ENCODE measurements around the gene PTGES3L.

The PTGES3L gene

GRCh38 chr17:42979511-42980273 lies at the start of gene PTGES3L:
Gene PTGES3L, minus strand, starts transcription at chr17:42980080. Its CDS starts 27 bp downstream, at chr17:42980053.
- peak; percentile 62 for DNase-seq (ENCODE audit: low read depth)

DNA sequence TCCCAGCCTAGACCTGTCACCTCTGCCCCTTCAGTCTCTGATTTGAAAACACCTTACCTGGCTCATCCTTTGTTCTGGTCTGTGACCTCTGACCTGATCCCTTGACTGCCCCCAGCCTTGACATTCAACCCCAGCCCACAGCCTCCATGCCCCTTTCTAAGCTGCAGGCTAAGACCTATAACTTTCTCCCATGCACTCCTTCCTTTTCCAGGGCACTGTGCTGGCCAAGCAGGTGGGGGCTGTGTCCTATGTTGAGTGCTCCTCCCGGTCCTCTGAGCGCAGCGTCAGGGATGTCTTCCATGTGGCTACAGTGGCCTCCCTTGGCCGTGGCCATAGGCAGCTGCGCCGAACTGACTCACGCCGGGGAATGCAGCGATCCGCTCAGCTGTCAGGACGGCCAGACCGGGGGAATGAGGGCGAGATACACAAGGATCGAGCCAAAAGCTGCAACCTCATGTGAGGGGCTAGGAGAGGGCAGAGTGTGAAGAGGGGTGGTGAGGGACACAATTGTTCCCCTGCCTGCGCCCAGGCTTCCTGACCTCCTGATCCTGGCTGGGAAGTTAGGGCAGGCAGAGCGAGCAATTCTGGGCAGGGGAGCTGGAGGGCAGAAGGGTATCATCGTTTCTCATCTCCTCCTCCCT lies 48.5 kb upstream of the PTGES3L start:
- DNase-seq (ENCODE audit: low read depth): no peak

GRCh38 chr17:43027091-43028032 lies 47.5 kb upstream of the PTGES3L start:
- no peak for DNase-seq (ENCODE audit: low read depth)

- no peak for DNase-seq (ENCODE audit: low read depth)
Observed at GRCh38 chr17:43026595-43026994, 46.7 kb upstream of the PTGES3L start.

- DNase-seq (ENCODE audit: low read depth): no peak
Observed at GRCh38 chr17:43025766-43026537, 46.1 kb upstream of the PTGES3L start.

DNA sequence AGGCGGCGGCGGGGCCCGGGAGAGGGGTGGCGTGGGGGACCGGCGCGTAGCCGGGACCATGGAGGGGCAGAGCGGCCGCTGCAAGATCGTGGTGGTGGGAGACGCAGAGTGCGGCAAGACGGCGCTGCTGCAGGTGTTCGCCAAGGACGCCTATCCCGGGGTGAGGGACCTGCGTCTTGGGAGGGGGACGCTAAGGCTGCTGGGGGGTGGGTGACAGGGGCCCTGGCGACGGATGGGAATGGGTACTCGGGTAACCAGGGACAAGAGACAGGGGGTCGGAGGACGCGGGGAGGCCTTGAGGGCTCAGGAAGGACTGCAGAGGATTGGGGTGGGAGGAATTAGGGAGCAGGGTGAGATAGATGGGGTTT lies 45.4 kb upstream of the PTGES3L start:
- no peak for DNase-seq (ENCODE audit: low read depth)

DNA sequence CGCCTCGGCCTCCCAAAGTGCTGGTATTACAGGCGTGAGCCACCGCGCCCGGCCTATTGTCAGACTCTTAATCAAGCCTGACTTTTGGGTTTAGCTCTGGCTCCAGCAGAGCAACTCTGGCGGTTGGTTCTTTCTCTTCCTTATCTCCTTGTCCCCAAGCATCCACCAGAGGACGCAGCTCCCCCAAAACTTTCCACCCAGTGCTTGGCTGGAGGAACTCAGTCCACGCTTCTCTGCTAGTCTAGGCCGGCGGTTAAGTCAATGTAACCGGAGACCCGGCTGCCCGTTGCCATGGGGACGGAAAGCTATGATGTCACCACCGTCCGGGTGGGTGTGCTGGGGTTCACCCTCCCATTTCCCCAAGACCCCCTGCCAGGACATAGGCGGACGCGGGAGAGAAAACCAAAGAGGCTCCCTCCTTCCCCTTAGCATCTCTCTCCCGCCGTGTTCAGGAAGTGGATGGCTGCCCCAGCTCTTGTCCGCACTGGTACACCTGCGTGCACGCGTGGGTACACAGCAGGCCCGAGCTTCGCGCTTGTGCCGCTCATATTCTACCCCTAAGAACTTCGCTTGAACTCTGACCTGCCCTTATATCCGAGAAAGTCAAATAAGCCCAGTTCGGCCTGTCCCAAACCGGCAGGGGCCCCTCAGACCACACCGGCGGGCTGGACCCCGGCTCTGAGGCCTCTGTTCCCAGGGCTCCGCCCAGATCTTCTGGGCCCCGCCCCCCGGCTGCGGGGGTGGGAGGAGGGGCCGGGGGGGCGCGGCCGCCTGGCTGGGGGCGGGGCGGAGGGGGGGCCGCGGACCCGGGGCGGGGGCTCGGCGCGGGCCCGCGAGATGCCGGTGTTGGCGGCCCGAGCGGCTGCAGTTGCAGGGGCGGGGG lies 44.8 kb upstream of the PTGES3L start, which contains the start of gene RND2:
Gene RND2, plus strand, starts transcription at position 825 of the 883 bp plus-strand sequence. CDS start 117 bp downstream, outside the sequence.
- peak; percentile 98 for DNase-seq (ENCODE audit: low read depth)

- peak; percentile 86 for DNase-seq (ENCODE audit: low read depth)
Observed at GRCh38 chr17:43021741-43022512, 42.0 kb upstream of the PTGES3L start, which contains the start of gene VAT1. Gene VAT1, minus strand, starts transcription at chr17:43022385. Its CDS starts 63 bp downstream, at chr17:43022322.

DNA sequence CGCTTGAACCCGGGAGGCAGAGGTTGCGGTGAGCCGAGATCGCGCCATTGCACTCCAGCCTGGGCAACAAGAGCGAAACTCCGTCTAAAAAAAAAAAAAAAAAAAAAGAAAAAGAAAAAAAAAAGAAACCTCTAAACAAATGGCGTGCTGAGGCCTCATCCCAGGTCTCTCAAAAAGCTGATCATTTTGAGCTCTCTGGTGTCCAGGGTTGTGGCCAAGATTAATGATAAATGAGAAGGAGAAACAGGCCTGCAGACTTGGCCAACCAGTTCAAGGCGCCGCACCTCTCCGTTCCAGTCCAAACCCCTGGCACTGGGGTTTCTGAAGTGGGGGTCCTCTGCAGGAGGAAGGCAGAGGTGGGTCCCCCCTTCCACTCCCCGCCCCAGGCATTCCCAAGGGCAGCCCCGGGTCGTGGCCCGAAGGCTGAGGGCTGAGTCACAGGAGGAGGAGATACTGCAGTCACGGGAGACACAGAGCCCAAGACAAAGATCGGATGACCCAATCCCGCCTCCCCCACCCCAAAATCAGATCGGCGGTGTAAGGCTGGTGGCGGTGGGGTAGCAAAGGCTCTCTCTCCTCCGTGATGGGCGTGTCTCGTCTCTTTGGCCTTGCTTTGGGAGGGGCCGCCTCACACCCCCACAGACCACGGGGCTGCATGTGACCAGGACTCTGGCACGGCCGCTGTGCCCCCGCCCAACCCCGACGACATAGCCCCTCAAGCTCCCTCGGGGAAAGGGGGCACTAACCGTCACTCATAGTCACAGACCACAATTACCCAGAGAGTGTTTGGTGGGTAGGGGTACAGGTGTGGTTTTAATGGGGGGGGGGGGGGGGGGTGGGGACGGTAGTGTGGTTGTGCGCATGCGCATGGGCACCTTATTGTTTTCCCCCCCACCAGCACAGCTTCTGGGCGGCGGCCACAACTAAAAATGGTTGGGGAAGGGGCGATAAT lies 41.2 kb upstream of the PTGES3L start:
- DNase-seq (ENCODE audit: low read depth): peak; percentile 88

- DNase-seq (ENCODE audit: low read depth): no peak
Observed at GRCh38 chr17:43020030-43020621, 40.2 kb upstream of the PTGES3L start.

- DNase-seq (ENCODE audit: low read depth): no peak
Observed at GRCh38 chr17:43019418-43019817, 39.5 kb upstream of the PTGES3L start.

- no peak for DNase-seq (ENCODE audit: low read depth)
Observed at GRCh38 chr17:43018932-43019331, 39.1 kb upstream of the PTGES3L start.

DNA sequence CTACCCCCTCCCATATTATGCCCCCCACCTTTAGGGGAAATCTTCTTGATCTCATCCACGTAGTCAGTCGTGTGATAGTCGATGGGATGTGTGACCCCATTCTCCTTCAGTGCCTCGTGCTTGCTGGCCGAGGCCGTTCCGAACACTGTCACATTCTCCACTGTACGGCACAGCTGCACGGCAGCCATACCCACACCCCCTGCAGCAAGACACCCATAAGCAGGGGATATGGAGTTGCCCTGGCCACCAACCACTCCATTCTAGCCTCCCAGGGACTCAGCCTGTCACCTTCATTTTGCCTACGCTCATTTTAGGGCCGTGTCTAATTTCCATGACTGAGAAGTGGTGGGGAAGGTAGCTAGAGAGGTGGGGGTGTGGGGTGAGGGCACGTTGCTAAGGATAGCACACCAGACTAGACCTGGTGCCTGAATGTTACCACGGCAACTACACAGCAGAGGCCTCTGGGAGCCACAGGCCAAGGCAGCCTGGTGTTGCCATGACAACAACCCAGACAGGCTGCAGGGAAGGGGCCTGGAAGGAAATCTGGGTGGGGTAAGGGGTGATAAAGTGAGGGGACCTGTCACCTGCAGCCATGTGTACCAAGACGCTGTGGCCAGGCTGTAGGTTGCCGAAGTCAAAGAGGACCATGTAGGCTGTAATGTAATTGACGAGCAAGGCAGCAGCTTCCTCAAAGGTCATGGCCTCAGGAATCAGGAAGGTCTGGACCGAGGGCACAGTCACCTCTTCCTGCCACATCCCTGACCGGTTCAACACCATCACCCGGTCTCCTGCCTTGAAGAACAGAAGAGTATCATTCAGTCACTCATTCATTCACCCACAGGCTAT lies 38.4 kb upstream of the PTGES3L start:
- DNase-seq (ENCODE audit: low read depth): no peak

- DNase-seq (ENCODE audit: low read depth): no peak
Observed at GRCh38 chr17:43016216-43016615, 36.3 kb upstream of the PTGES3L start.

DNA sequence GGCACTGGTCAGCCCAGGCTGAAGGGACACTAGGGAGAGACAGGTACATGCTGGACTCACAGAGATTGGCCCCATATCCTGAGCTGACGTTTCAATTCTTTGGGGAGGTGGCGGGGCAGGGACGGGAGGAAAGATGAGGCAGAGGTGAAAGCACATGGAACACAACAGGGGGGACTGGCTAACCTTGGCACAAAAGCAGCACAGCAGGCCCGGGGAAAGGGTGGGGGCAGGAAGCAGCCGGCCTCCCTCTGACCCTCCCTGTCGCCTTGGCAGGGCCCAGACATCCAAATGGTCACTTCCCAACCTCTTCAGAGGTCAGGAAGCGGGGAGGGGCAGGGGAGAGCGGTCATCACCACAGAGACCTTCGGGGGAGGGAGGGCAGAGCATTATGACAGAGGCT lies 35.7 kb upstream of the PTGES3L start:
- DNase-seq (ENCODE audit: low read depth): no peak

DNA sequence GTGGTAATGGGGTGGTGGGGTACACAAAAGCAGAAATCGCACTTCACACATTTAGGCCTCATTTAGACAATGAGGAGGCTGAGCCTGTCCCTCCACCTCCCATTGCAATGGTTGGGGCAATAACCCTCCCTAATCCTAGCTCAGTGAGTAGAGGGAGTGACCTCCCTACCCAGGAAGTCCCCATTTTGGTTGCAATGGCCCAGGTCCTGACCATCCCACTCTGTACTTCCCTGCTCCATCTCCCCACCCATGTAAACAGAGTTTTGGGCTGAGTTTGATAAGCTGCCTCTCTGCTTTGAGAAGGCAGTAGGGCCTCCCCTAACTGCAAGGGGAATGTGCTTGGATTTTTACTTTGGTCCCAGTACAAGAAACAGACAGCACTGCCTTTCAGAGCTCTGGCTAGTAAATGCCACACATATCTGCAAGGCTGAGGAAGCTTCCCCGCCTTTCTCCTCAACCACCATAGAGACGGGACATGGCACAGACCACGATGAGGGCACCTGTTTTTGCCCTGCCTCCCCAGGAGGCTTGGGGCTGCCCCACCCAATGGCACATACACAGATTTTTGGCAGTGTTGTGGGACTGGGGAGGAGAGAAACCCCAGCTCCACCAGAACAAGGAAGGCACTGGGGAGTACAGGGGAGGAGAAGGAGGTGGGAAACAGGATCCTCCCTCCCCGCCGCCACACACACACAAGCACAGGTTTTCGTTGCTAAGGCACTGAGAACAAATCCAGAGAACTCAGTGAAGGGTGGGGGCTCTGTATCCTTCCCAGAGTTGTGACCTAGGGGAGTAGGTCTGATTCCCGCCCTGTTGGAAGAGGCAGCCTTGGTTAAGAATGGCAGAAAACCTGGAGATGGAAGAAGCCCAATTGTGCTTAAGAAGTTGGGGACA lies 35.0 kb upstream of the PTGES3L start:
- DNase-seq (ENCODE audit: low read depth): no peak

All from ELR (cell line).